Esophagus muscularis mucosa (tissue), 4 donors: ENCODE data around the gene ZNF408. TPM values are rescaled to one million over a fixed set of nuclear protein-coding genes. Genes with fewer than 3 reads are reported as not detected.

ENCODE experiments used
- DNase-seq: peaks from one replicate; pipeline ENCODE4 v3.0.0-alpha.2; 2017; ENCODE audit errors: extremely low spot score
- H3K27ac ChIP-seq, 4 donors: fragments of 200-600 bp; sonication (generic); replicated peaks in 1 of 4; 1 replicate in 3 of 4; 2 replicates in 1 of 4; pipeline ENCODE4 v1.5.1; 2016 to 2019; ENCODE audit warnings: mild to moderate bottlenecking in 1 of 4
- H3K27me3 ChIP-seq, 4 donors: fragments of 200-600 bp; sonication (generic); one replicate each; pipeline versions ENCODE4 v1.5.1 to v1.6.0; 2016 to 2019
- H3K36me3 ChIP-seq, 4 donors: fragments of 200-600 bp; sonication (generic); one replicate each; pipeline ENCODE4 v1.5.1; 2016 to 2019
- H3K4me1 ChIP-seq, 4 donors: fragments of 200-600 bp; sonication (generic); one replicate each; pipeline ENCODE4 v1.5.1; 2016 to 2019
- H3K4me3 ChIP-seq, 4 donors: fragments of 200-600 bp; sonication (generic); 1 replicate in 2 of 4; 2 replicates in 2 of 4; pipeline ENCODE4 v1.5.1; 2016 to 2019; ENCODE audit warnings: mild to moderate bottlenecking in 4 of 4, moderate library complexity in 1 of 4
- H3K9me3 ChIP-seq, 4 donors: fragments of 200-600 bp; sonication (generic); 1 replicate in 3 of 4; 2 replicates in 1 of 4; pipeline ENCODE4 v1.5.1; 2016 to 2019
- CTCF ChIP-seq, 3 experiments: fragments of 200-600 bp in 2 of 3; fragments of 450-650 bp in 1 of 3; sonication (generic) in 2 of 3; IDR thresholded peaks; one replicate each; pipeline ENCODE4 v1.5.1; 2017 to 2019; ENCODE audit warnings: antibody characterized with exemption in 3 of 3, mild to moderate bottlenecking in 2 of 3, moderate library complexity in 1 of 3
- EP300 ChIP-seq: sonication (generic); formaldehyde crosslinking; IDR thresholded peaks from one replicate; pipeline ENCODE4 v1.6.1; 2017; ENCODE audit warnings: antibody characterized with exemption
- POLR2A ChIP-seq: fragments of 450-650 bp; IDR thresholded peaks from one replicate; pipeline ENCODE4 v1.6.1; 2017; ENCODE audit warnings: antibody characterized with exemption, moderate library complexity, mild to moderate bottlenecking, low read depth
- POLR2AphosphoS5 ChIP-seq, 2 donors: sonication (generic); formaldehyde crosslinking; IDR thresholded peaks; one replicate each; pipeline ENCODE4 v1.6.1; 2017; ENCODE audit warnings: antibody characterized with exemption in 2 of 2
- whole genome bisulfite sequencing: methylation state at CpG from one replicate; pipeline ENCODE4 v1.1.5; 2018; 5-methylcytosine and 5-hydroxymethylcytosine counted together
- intact Hi-C: fragments of 100-400 bp; cut with DNase I; formaldehyde crosslinking; loops from one replicate; pipeline ENCODE4 v1.15.1; 2023
- total RNA-seq, 4 donors: library from RNA; depleted of rRNA; stranded (reverse); fragments of >200 nt; gene quantifications; one replicate each; pipeline versions ENCODE4 v1.1.0 to v1.2.1, GENCODE V29; 2016

Gene ZNF408
- total RNA-seq, 4 donors from 2014 or later = 7.1 to 12.6 (median 10.3) TPM

- DNase-seq = no peak
- no peaks in the 10 kb centered on the region for H3K4me1 ChIP-seq
- intact Hi-C loops = no loop called here
- no peaks in the 10 kb centered on the region for H3K36me3 ChIP-seq
- no peak overlapping the region for H3K4me3 ChIP-seq
- no peak overlapping the region for H3K27ac ChIP-seq
- no peaks in the 10 kb centered on the region for H3K9me3 ChIP-seq
- TF ChIP-seq POLR2A (no peak), EP300 (no peak), POLR2AphosphoS5 (IDR thresholded peaks at IDR 0.05) (no peak), CTCF (IDR thresholded peaks at IDR 0.05) (no peak)
- H3K27me3 ChIP-seq = no peaks in the 10 kb centered on the region
- 90% methylated on average over 15 of the region's 17 CpGs for WGBS
Measured at GRCh38 chr11:46727952-46728658, 27.3 kb downstream of the ZNF408 start.

- intact Hi-C loops = no loop called here
- TF ChIP-seq CTCF (IDR thresholded peaks at IDR 0.05) (no peak), EP300 (no peak), POLR2A (no peak), POLR2AphosphoS5 (IDR thresholded peaks at IDR 0.05) (no peak)
- no peaks in the 10 kb centered on the region for H3K27me3 ChIP-seq
- H3K36me3 ChIP-seq = no peaks in the 10 kb centered on the region
- no peak overlapping the region for H3K4me3 ChIP-seq
- WGBS = 87% methylated on average over 9 of the region's 9 CpGs
- H3K4me1 ChIP-seq = no peaks in the 10 kb centered on the region
- no peak overlapping the region for H3K27ac ChIP-seq
- H3K9me3 ChIP-seq = no peaks in the 10 kb centered on the region
- DNase-seq = no peak
Measured at GRCh38 chr11:46728659-46729040, 27.8 kb downstream of the ZNF408 start.

DNA sequence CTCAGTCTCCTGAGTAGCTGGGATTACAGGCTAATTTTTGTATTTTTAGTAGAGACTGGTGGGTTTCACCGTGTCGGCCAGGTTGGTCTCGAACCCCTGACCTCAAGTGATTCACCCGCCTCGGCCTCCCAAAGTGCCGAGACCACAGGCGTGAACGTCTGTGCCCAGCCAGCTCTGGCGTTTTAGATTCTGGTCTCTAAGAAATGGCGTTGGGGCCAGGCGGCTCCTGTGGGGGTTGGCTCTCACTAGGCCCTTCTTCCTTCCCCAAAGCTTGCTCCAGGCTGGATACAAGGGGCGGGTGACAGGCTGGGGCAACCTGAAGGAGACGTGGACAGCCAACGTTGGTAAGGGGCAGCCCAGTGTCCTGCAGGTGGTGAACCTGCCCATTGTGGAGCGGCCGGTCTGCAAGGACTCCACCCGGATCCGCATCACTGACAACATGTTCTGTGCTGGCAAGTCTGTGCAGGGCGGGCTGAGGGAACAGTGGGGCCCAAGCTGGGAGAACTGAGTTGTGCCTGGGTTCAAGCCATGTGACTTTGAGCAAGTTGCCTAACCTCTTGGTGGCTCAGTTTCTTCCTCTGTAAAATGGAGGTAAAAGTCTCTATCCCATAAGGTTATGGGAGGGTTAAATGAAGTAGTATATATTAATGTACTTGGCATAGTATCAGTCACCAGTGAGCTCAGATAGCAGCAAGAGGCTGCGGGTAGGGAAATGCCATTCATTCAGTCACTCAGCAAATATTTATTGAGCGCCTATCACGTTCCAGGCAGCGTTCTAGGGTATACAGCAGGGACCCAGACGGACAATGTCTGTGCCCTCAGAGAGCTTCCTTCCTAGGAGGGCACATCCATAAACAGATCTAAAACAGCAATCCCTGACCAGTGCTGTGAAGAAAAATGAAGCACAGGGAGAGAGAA, 28.5 kb downstream of the ZNF408 start:
- no peak for DNase-seq
- intact Hi-C loops = no loop called here
- Histone ChIP-seq H3K36me3 (no peaks in the 10 kb centered on the region), H3K27me3 (no peaks in the 10 kb centered on the region), H3K27ac (no peak overlapping the region), H3K4me3 (no peak overlapping the region), H3K9me3 (no peaks in the 10 kb centered on the region), H3K4me1 (no peaks in the 10 kb centered on the region)
- no peak for TF ChIP-seq POLR2AphosphoS5 (IDR thresholded peaks at IDR 0.05)
- 87% methylated on average over 19 of the region's 24 CpGs for WGBS

GRCh38 chr11:46731545-46731944, 30.7 kb downstream of the ZNF408 start:
- no peaks in the 10 kb centered on the region for H3K4me1 ChIP-seq
- H3K27ac ChIP-seq = no peak overlapping the region
- H3K27me3 ChIP-seq = no peaks in the 10 kb centered on the region
- no peaks in the 10 kb centered on the region for H3K9me3 ChIP-seq
- WGBS = 89% methylated on average over 4 of the region's 4 CpGs
- TF ChIP-seq EP300 = no peak
- TF ChIP-seq CTCF (IDR thresholded peaks at IDR 0.05) = no peak
- TF ChIP-seq POLR2AphosphoS5 (IDR thresholded peaks at IDR 0.05) = no peak
- TF ChIP-seq POLR2A = no peak
- intact Hi-C loops = no loop called here
- H3K4me3 ChIP-seq = no peak overlapping the region
- no peaks in the 10 kb centered on the region for H3K36me3 ChIP-seq
- DNase-seq = no peak

- no peak for DNase-seq
- Histone ChIP-seq H3K27ac (no peak overlapping the region), H3K4me3 (no peak overlapping the region), H3K9me3 (no peaks in the 10 kb centered on the region), H3K4me1 (no peaks in the 10 kb centered on the region), H3K27me3 (no peaks in the 10 kb centered on the region), H3K36me3 (no peaks in the 10 kb centered on the region)
- TF ChIP-seq POLR2AphosphoS5 (IDR thresholded peaks at IDR 0.05) (no peak), EP300 (no peak), POLR2A (no peak), CTCF (IDR thresholded peaks at IDR 0.05) (no peak)
- intact Hi-C loops = no loop called here
- 94% methylated on average over 1 of the region's 1 CpG for WGBS
Measured at GRCh38 chr11:46733234-46733633, 32.4 kb downstream of the ZNF408 start.
